HG02938 (cell line): Measurements from ENCODE around the gene SAPCD1.

Source experiments
- ATAC-seq: cut with Tn5 transposase; IDR thresholded peaks from one replicate; pipeline ENCODE4 v1.9.1; 2021; ENCODE audit warnings: mild to moderate bottlenecking, moderate library complexity; ENCODE audit not compliant: unreplicated experiment

The SAPCD1 gene

DNA sequence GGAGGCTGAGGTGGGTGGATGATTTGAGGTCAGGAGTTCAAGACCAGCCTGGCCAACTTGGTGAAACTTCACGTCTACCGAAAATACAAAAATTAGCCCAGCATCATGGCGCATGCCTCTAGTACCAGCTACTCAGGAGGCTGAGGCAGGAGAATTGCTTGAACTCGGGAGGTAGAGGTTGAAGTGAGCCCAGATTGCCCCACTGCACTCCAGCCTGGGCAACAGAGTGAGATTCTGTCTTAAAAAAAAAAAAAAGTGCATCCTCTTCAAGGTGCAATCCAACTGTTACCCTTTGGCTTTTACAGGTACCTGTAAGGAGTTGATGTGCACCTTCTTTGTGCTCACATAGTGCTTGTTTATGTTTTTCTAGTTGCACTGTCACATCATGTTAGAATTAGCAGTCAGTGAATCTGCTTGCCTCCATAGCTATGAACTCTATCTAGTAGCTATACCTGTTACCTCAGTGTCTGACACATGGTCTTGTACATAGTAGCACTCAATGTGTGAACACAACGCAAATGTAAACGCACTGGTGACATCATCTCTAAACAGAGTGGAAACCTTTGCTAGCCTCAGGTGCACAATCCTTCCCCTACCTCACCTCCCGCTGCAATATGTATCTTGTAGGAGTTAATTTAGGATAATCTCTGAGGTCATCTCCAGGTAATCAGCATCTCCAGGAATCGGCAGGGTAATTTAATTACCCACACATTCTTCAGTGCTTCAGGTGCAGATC is 13.0 kb upstream of the SAPCD1 start:
- ATAC-seq: no peak

- ATAC-seq: no peak
These were observed 11.9 kb upstream of the SAPCD1 start for GRCh38 chr6:31750411-31751022.

GRCh38 chr6:31752739-31753319 is 9.6 kb upstream of the SAPCD1 start:
- ATAC-seq: no peak

DNA sequence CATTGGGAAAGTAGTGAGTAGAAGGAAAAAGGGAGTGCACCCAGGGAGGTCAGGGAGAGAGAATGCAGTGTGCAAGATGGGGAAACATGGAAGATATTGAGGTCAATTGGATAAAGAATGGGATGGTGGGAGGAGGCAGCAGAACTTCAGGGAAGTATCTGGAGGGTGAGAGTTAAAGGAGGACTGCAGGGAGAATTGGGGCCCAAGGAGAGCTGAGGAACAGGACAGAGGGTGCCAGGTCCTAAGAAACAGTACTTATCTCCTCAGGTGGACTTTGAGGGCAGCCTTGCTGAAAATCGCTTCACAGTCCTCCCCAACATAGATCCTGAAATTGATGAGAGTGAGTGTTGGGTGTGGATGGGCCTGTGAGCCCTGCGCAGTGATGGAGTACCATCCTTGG is 4.2 kb upstream of the SAPCD1 start:
- ATAC-seq: no peak

- ATAC-seq: no peak
These were observed 1.7 kb upstream of the SAPCD1 start for GRCh38 chr6:31760790-31761189.

GRCh38 chr6:31761343-31761742 is 1.1 kb upstream of the SAPCD1 start:
- ATAC-seq: no peak

DNA sequence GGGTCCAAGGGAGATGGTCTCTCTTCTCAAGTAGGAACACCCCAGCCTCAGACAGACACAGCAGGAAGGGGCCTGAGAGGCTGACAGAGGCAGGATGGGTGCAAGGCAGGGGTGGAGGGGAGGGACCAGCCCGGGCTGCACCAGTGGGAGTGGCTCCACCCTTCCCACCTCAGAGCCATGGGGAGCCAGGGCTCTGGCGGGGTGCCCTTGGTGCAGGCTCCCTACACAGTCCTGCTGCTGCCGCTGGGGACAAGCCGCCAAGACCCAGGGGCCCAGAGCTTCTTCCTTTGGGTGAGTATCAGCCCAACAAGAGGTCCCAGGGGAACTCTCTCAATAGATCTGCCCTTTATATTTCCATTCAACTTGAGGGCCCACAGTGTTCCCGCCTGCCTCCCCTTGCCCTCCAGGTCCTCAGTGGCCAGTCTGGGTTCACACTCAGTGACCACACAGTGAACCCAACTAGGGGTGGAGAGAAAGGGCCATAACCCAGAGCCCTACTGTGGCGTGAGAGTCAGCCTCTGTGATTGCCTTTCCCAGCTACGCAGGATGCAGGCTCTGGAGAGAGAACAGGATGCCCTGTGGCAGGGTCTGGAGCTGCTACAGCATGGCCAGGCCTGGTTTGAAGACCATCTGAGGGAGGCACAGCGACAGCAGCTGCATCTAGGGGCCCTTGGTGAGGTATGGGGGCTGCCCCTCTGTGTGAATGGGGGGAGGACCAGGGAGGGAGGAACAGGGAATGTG is 592 bp downstream of the SAPCD1 start:
- no peak for ATAC-seq

DNA sequence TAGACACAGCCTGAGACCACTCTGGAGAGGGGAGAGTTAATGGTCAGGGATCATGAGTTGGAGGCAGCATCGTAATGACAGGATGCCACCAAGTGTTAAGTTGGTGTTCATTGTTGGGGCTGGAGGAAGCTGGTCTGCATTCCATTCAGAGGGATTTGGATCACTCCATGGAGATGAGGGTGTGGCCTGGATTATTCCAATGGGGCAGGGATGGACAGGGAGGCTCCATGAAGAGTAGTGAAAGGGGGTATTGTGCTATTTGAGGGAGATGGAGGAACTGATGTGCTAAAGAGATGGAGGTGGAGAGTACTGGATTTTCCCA is 1.1 kb downstream of the SAPCD1 start:
- ATAC-seq: no peak

GRCh38 chr6:31764198-31764597 is 1.7 kb downstream of the SAPCD1 start:
- ATAC-seq: no peak

DNA sequence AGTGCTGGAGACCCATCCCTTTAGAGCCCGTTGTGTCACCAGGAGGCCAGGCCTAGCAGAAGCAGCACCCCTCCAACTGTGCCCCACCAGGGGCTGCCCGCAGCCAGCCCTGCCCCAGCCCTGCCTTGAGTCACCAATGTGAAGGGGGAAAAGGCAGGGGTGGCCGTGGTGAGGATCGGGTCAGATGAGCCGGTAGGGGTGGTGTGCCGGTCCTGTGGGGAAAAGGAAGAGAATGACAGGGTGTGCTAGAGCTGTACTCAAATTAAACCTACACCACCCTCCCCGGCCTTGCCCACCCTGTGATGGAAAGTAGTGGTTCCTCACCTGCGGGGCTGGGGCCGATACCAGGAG is 3.1 kb downstream of the SAPCD1 start:
- ATAC-seq: no peak

GRCh38 chr6:31765910-31766794 is 3.7 kb downstream of the SAPCD1 start:
- ATAC-seq: no peak

GRCh38 chr6:31767096-31767645 is 4.7 kb downstream of the SAPCD1 start:
- ATAC-seq: no peak

DNA sequence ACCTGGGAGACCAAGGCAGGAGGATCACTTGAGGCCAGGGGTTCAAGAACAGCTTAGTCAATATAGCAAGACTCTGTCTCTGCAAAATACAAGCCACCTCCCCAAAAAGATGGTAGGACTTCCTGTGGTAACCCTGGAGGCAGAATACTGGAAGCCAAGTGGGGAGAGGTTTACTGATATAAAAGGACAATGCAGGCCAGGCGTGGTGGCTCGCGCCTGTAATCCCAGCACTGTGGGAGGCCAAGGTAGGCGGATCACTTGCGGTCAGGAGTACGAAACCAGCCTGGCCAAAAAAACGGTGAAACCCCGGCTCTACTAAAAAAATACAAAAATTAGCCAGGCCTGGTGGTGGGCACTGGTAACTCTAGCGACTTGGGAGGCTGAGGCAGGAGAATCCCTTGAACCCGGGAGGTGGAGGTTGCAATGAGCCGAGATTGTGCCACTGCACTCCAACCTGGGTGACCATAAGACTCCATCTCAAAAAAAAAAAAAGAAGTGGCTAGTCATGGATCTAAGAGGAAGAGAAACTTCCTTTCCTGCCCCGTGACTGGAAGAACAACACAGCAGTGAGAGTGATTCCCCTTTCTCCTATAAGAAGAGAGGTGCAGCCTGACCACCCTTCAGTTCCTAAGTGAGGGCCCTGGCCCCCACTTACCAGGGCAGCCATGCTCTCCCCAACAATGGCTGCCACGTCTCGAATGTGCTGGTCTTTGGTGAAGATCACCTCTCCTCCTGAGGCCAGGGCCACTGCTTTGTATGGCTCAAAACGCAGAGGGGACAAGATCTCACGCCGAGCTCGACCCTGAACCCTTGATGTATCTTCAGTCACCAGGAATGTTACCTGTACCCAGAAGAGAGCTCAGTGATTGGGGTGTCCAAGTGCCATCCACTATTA is 6.2 kb downstream of the SAPCD1 start:
- ATAC-seq: no peak

GRCh38 chr6:31769684-31770371 is 7.4 kb downstream of the SAPCD1 start:
- ATAC-seq: no peak

DNA sequence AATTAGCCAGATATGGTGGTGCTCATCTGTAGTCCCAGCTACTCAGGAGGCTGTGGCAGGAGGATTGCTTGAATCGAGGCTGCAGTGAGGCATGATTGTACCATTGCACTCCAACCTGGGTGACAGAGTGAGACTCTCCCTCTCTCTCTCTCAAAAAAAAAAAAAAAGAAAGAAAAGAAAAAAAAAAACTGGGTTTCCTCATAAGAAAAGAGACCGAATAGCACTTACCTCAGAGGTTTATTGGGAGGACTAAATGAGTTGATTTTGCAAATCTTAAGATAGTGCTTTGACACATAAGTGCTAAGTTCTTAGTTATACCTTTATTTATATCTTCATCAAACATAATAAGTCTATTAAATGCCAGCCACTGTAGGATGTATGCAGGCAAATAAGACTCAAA is 8.4 kb downstream of the SAPCD1 start:
- no peak for ATAC-seq

- no peak for ATAC-seq
These were observed 9.5 kb downstream of the SAPCD1 start for GRCh38 chr6:31771992-31772358.

DNA sequence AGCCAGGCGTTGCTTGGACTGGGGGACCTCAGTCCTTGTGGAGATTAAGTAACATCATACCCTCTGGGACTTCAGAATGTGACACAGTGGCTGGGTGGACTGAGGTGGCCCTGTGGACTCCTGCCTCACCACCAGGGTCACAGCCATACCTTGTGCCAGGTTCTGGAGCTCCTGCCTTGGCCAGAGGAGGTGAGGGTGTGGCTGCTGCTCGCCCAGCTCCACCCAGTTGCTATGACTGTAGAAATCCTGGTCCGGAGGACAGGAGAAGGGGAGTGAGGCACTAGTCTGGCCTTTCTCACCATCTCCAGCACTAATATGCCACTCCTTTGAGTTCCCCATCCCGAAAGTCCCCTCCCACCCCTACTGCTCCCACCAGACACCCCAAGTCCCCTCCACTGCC is 12.7 kb downstream of the SAPCD1 start:
- ATAC-seq: no peak

DNA sequence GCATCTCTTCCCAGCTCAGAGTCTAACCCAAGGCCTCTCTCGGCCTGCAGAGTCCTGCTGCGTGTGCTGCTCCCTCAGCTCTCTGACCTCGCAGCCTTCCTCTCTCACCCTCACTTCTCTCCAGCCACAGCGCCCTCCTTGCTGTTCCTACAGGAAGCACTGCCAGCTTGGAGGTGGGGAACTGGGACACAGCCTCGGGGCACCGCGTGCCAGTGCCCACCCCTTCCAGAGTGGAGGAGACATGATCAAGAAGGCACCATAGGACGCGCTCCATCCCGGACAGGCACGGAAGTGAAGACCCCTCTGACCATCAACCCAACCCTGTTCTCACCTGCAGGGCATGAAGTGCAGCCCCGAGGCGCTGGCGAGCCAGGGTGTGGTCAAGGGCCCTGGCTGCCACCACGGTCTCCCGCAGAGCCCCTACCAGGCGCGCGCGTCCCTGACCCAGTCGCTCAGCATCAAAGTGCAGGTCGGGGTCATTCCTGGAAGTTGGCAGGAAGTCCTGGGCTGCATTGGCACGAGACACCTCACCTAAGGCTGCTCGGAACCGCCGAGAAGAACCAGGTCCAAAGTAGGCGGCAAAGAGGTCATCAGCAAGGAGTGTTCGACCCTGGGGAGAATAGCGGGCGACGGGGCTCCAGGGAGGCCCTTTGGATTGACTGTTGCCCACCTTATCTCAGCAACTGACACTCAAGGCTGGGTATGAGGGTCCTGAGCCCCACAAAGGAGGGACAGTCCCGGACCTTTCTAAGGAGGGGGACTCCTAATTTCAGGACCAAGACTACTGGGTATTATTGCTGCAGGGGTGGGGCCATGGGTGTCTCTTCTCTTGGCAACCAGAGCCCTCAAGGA is 13.4 kb downstream of the SAPCD1 start:
- ATAC-seq: no peak
